DLD1 (cell line): ENCODE results near the gene PHYHIPL.

Source experiments
- in situ Hi-C: cut with HindIII; loops from 2 replicates; pipeline ENCODE4 v1.10.0; 2017; ENCODE audit warnings: low sequenced_read_pairs

PHYHIPL gene

DNA sequence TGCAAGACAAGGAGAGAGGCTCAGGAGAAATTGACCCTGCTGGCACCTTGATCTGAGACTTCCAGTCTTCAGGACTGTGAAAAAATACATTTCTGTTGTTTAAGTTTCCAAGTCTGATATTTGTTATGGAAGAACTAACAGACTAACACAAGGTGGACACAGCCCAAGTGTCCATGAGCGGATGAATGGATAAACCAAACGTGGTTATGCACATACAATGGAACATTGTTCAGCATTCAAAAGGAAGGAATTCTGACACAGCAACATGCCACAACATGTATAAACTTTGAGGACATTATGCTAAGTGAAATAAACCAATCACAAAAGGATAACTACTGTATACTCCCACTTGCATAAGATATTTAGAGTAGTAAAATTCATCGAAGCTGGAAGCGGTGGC lies 109.4 kb downstream of the PHYHIPL start:
- in situ Hi-C loops: no loop called here

DNA sequence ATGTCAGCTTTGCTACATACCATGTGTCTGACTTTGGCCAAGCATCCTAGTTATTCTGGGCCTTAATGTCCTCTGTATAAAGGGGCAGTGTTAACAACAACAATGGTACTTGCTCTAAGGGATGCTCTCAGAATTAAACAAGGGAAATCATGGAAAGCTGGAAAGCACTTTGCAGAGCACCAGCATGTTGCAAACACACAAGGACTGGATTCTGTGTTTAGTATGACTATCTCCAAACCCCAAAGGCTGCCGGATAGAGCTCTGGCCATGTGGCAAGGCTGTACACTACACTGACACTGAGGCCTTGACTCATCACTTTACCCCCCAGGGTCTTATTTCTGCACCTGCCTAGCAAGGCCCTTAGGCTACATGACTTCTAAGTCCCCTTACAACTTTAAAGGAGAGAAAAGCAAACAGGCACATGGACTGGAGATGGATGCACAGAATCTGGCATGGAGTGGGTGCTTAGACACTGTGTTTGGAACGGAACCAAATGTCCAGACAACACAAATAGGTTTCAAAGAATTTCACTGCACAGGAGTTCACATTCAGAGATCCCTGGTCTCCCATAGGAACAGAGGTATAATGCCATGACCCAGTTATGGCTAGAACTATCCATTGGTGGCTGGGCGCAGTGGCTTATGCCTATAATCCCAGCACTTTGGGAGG lies 111.3 kb downstream of the PHYHIPL start:
- in situ Hi-C loops: no loop called here

DNA sequence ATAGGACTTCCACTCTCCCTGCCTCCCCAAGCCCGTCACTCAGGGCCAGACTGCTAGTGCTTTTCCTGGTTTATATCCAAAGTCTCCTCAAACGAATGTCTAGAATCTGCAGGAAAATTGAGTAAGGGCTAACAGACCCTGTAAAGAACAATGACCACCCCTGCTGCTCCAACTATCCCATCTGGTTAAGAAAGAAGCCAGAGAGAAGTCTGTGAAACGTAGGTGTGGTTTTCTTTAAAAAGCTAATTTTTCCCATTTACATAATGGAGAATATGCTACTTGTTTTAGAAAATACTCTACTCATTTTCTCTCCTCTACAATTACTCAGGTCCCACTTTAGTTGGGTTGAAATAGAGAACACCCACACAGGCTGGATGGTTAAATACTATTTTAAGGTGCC lies 113.4 kb downstream of the PHYHIPL start:
- in situ Hi-C loops: no loop called here

DNA sequence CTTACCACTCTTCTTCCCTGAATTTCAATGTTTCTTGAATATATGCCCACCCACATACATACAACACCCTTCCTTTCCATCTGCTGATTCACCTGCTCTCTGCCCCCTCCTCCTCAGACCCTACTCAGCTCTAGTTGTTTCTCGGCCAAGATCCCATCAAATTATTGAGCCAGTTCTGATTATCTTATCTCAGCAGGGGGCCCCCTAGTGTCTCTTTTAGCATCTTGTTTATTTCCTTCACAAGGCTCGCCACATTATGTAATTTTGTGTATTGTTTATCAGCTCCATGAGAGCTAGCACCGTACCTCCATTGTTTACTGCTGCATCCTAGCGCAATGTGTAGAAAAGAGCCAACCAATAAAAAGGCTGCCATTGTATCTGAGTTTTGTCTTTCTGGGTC lies 114.0 kb downstream of the PHYHIPL start:
- in situ Hi-C loops: no loop called here
